Measurements from ENCODE around the gene REEP3. TPM values are rescaled to one million over a fixed set of nuclear protein-coding genes. Genes with fewer than 3 reads are reported as not detected.
A peak's percentile ranks its signal among the peaks of the same experiment; 100 is the strongest.

Gene REEP3
- total and polyA plus RNA-seq, 4 donors, result 32.3 to 87.5 (median 51.4) TPM

DNA sequence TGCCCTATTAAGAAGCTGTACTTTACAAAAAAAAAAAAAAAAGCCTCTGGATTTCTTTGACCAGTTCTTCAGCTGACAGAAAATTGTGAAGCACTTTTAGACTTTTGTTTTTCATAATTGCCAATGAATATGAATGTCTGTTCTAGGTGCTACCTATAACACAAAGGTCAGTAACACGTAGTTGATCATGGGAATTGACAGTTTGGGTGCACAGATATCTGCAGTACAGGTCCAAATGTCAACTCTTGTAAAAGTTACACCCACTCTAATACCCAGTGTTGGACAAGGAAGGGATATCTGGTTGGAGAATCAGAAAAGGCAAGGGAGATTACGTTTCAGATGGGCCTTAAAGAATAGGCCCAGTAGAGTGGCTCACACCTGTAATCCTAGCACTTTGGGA, 1.8 kb downstream of the REEP3 start:
- Histone ChIP-seq H3K9me3 (ENCODE audit: control insufficient read depth, insufficient read depth, low read length) (no peaks in the 10 kb centered on the region), H3K4me3 (ENCODE audit: low read depth, low read length) (no peak overlapping the region), H3K27me3 (ENCODE audit: control insufficient read depth, insufficient read depth, low read length) (no peaks in the 10 kb centered on the region), H3K36me3 (ENCODE audit: control insufficient read depth, insufficient read depth, low read length) (no peaks in the 10 kb centered on the region), H3K27ac (ENCODE audit: low read depth, low read length) (peak overlapping the region; percentile 95), H3K4me1 (ENCODE audit: control insufficient read depth, insufficient read depth, low read length) (peaks cover 10% of the 10 kb centered on the region)
- peak in 1 of 6 donors; percentile 2 for DNase-seq (ENCODE audit: low read depth in 4 of 6, low spot score in 6 of 6)
- WGBS (ENCODE audit: insufficient coverage), result 57% methylated on average over 1 of the region's 2 CpGs

DNA sequence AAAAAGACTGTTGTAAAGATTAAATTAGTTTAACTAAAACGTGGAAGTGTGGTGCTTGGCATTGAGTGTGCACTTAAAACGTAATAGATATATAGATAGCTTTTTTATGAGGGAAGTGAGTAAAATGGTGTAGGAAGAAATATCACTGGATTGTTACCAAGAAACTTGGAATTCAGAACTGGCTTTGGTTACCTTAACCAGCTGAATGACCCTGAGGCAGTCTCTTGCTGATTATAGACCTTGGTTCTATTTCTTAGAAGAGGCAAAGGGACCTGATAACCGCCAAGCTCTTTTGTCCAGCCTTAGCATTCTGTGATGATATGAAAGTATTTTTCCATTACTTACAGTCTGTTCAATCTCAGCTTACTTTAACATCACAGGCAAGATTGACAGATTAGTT, 3.8 kb downstream of the REEP3 start:
- H3K27me3 ChIP-seq (ENCODE audit: control insufficient read depth, insufficient read depth, low read length), result no peaks in the 10 kb centered on the region
- WGBS (ENCODE audit: insufficient coverage), result 80% methylated on average over 2 of the region's 3 CpGs
- no peak overlapping the region for H3K4me3 ChIP-seq (ENCODE audit: low read depth, low read length)
- no peak for DNase-seq (ENCODE audit: low read depth in 4 of 6, low spot score in 6 of 6)
- H3K4me1 ChIP-seq (ENCODE audit: control insufficient read depth, insufficient read depth, low read length), result peaks cover 10% of the 10 kb centered on the region
- no peak overlapping the region for H3K27ac ChIP-seq (ENCODE audit: low read depth, low read length)
- no peaks in the 10 kb centered on the region for H3K9me3 ChIP-seq (ENCODE audit: control insufficient read depth, insufficient read depth, low read length)
- H3K36me3 ChIP-seq (ENCODE audit: control insufficient read depth, insufficient read depth, low read length), result no peaks in the 10 kb centered on the region

- H3K27me3 ChIP-seq (ENCODE audit: control insufficient read depth, insufficient read depth, low read length), result no peaks in the 10 kb centered on the region
- H3K9me3 ChIP-seq (ENCODE audit: control insufficient read depth, insufficient read depth, low read length), result no peaks in the 10 kb centered on the region
- H3K36me3 ChIP-seq (ENCODE audit: control insufficient read depth, insufficient read depth, low read length), result no peaks in the 10 kb centered on the region
- 96% methylated on average over 2 of the region's 4 CpGs for WGBS (ENCODE audit: insufficient coverage)
- peaks cover 5% of the 10 kb centered on the region for H3K4me1 ChIP-seq (ENCODE audit: control insufficient read depth, insufficient read depth, low read length)
- H3K27ac ChIP-seq (ENCODE audit: low read depth, low read length), result no peak overlapping the region
- no peak overlapping the region for H3K4me3 ChIP-seq (ENCODE audit: low read depth, low read length)
- DNase-seq (ENCODE audit: low read depth in 4 of 6, low spot score in 6 of 6), result no peak
These were observed 6.2 kb downstream of the REEP3 start for GRCh38 chr10:63527401-63527800.

DNA sequence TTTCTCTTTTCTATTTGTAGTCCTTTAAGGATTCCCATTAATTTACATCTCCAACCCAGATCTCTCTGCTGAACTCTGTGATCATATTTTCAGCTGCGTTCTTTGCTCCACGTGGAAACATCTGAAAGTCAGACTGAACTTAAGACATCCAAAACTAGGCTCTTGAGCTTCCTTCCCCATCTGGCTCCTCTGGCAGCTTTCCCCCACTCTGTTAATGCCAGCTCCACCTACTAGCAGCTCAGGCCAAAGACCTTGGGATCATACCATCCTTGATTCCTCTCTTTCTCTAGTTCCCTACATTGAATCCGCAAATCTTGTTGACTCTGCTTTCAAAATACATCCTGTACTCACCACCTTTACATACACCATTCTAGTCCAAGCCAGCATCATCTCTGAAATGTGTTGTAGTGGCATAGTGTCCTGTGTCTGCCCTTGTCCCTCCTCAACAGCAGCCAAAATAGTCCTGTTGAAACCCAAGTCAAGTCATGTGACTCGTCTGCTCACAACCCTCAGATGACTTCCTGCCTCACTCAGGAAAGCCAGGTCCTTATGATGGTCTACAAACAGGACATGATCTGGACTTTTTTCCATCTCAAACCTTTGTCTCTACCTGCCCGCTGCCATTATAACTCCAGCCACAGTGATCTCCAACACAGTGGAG, 7.0 kb downstream of the REEP3 start:
- H3K27me3 ChIP-seq (ENCODE audit: control insufficient read depth, insufficient read depth, low read length), result no peaks in the 10 kb centered on the region
- peaks cover 5% of the 10 kb centered on the region for H3K4me1 ChIP-seq (ENCODE audit: control insufficient read depth, insufficient read depth, low read length)
- no peaks in the 10 kb centered on the region for H3K9me3 ChIP-seq (ENCODE audit: control insufficient read depth, insufficient read depth, low read length)
- H3K4me3 ChIP-seq (ENCODE audit: low read depth, low read length), result no peak overlapping the region
- WGBS (ENCODE audit: insufficient coverage), result 97% methylated on average over 4 of the region's 5 CpGs
- DNase-seq (ENCODE audit: low read depth in 4 of 6, low spot score in 6 of 6), result no peak
- no peaks in the 10 kb centered on the region for H3K36me3 ChIP-seq (ENCODE audit: control insufficient read depth, insufficient read depth, low read length)
- no peak overlapping the region for H3K27ac ChIP-seq (ENCODE audit: low read depth, low read length)

- Histone ChIP-seq H3K4me1 (ENCODE audit: control insufficient read depth, insufficient read depth, low read length) (no peaks in the 10 kb centered on the region), H3K9me3 (ENCODE audit: control insufficient read depth, insufficient read depth, low read length) (no peaks in the 10 kb centered on the region), H3K27me3 (ENCODE audit: control insufficient read depth, insufficient read depth, low read length) (no peaks in the 10 kb centered on the region), H3K36me3 (ENCODE audit: control insufficient read depth, insufficient read depth, low read length) (no peaks in the 10 kb centered on the region), H3K4me3 (ENCODE audit: low read depth, low read length) (no peak overlapping the region), H3K27ac (ENCODE audit: low read depth, low read length) (no peak overlapping the region)
- no peak for DNase-seq (ENCODE audit: low read depth in 4 of 6, low spot score in 6 of 6)
These were observed 9.2 kb downstream of the REEP3 start for GRCh38 chr10:63530409-63530808.

DNA sequence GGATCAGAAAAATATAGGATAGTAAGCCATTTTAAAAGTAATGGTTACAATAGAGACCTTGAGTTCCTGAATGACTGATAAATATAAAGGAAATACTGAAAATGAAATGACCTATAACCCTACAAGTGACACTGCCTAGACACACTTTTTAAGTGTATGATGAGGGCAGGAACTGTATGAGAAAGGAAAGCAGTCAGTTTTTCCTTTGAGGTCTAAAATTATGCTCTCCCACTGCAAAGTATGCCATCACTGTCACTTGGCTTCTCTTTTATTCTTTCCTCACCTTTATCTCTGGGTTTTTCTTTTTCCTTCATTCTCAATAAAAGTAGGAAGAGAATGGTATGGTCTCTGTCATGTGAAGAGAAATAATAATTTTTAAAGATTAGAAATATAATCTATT, 13.5 kb downstream of the REEP3 start:
- no peaks in the 10 kb centered on the region for H3K36me3 ChIP-seq (ENCODE audit: control insufficient read depth, insufficient read depth, low read length)
- H3K9me3 ChIP-seq (ENCODE audit: control insufficient read depth, insufficient read depth, low read length), result no peaks in the 10 kb centered on the region
- no peaks in the 10 kb centered on the region for H3K27me3 ChIP-seq (ENCODE audit: control insufficient read depth, insufficient read depth, low read length)
- no peak for DNase-seq (ENCODE audit: low read depth in 4 of 6, low spot score in 6 of 6)
- no peaks in the 10 kb centered on the region for H3K4me1 ChIP-seq (ENCODE audit: control insufficient read depth, insufficient read depth, low read length)
- H3K27ac ChIP-seq (ENCODE audit: low read depth, low read length), result no peak overlapping the region
- H3K4me3 ChIP-seq (ENCODE audit: low read depth, low read length), result no peak overlapping the region

DNA sequence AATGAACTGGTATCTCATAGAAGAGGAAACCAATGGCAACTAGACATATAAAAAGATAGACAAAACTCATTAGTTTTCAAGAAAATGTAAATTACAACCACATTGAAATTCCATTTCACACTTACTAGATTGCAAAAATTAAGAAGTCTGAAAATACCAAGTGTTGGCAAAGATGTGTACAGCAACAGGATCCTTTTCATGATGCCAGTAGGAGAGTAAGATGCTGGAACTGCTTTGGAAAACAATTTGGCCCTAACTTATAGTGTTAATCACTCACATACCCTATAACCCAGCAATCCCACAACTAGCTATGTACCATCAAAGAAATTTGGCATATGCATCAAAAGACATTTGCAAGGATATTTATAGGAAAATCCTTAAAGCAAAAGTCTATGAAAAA, 15.5 kb downstream of the REEP3 start:
- Histone ChIP-seq H3K4me1 (ENCODE audit: control insufficient read depth, insufficient read depth, low read length) (no peaks in the 10 kb centered on the region), H3K27me3 (ENCODE audit: control insufficient read depth, insufficient read depth, low read length) (no peaks in the 10 kb centered on the region), H3K4me3 (ENCODE audit: low read depth, low read length) (no peak overlapping the region), H3K9me3 (ENCODE audit: control insufficient read depth, insufficient read depth, low read length) (no peaks in the 10 kb centered on the region), H3K36me3 (ENCODE audit: control insufficient read depth, insufficient read depth, low read length) (no peaks in the 10 kb centered on the region), H3K27ac (ENCODE audit: low read depth, low read length) (no peak overlapping the region)
- DNase-seq (ENCODE audit: low read depth in 4 of 6, low spot score in 6 of 6), result no peak

GRCh38 chr10:63537536-63537935, 16.3 kb downstream of the REEP3 start:
- no peaks in the 10 kb centered on the region for H3K27me3 ChIP-seq (ENCODE audit: control insufficient read depth, insufficient read depth, low read length)
- no peaks in the 10 kb centered on the region for H3K9me3 ChIP-seq (ENCODE audit: control insufficient read depth, insufficient read depth, low read length)
- WGBS (ENCODE audit: insufficient coverage), result 83% methylated on average over 2 of the region's 3 CpGs
- H3K27ac ChIP-seq (ENCODE audit: low read depth, low read length), result no peak overlapping the region
- DNase-seq (ENCODE audit: low read depth in 4 of 6, low spot score in 6 of 6), result peak in 1 of 6 donors; percentile 47
- H3K36me3 ChIP-seq (ENCODE audit: control insufficient read depth, insufficient read depth, low read length), result no peaks in the 10 kb centered on the region
- H3K4me1 ChIP-seq (ENCODE audit: control insufficient read depth, insufficient read depth, low read length), result no peaks in the 10 kb centered on the region
- H3K4me3 ChIP-seq (ENCODE audit: low read depth, low read length), result no peak overlapping the region

GRCh38 chr10:63539377-63539776, 18.2 kb downstream of the REEP3 start:
- no peaks in the 10 kb centered on the region for H3K27me3 ChIP-seq (ENCODE audit: control insufficient read depth, insufficient read depth, low read length)
- H3K36me3 ChIP-seq (ENCODE audit: control insufficient read depth, insufficient read depth, low read length), result no peaks in the 10 kb centered on the region
- no peak overlapping the region for H3K4me3 ChIP-seq (ENCODE audit: low read depth, low read length)
- H3K9me3 ChIP-seq (ENCODE audit: control insufficient read depth, insufficient read depth, low read length), result no peaks in the 10 kb centered on the region
- no peak for DNase-seq (ENCODE audit: low read depth in 4 of 6, low spot score in 6 of 6)
- no peaks in the 10 kb centered on the region for H3K4me1 ChIP-seq (ENCODE audit: control insufficient read depth, insufficient read depth, low read length)
- no peak overlapping the region for H3K27ac ChIP-seq (ENCODE audit: low read depth, low read length)
- WGBS (ENCODE audit: insufficient coverage), result no CpG with 5 or more reads among the region's 2 CpGs

- H3K4me1 ChIP-seq (ENCODE audit: control insufficient read depth, insufficient read depth, low read length), result no peaks in the 10 kb centered on the region
- no peak overlapping the region for H3K4me3 ChIP-seq (ENCODE audit: low read depth, low read length)
- DNase-seq (ENCODE audit: low read depth in 4 of 6, low spot score in 6 of 6), result no peak
- H3K9me3 ChIP-seq (ENCODE audit: control insufficient read depth, insufficient read depth, low read length), result no peaks in the 10 kb centered on the region
- WGBS (ENCODE audit: insufficient coverage), result no CpG with 5 or more reads among the region's 1 CpG
- no peak overlapping the region for H3K27ac ChIP-seq (ENCODE audit: low read depth, low read length)
- H3K27me3 ChIP-seq (ENCODE audit: control insufficient read depth, insufficient read depth, low read length), result no peaks in the 10 kb centered on the region
- no peaks in the 10 kb centered on the region for H3K36me3 ChIP-seq (ENCODE audit: control insufficient read depth, insufficient read depth, low read length)
These were observed 18.8 kb downstream of the REEP3 start for GRCh38 chr10:63539994-63540393.

Measured in spinal cord (tissue), 10 donors.